CD4-positive, alpha-beta T cell treated with Interleukin-21 for 1 hour (primary cell): Measurements from ENCODE around the gene CRIP1.

ENCODE experiments used
- DNase-seq: peaks from one replicate; pipeline ENCODE4 v3.0.0-alpha.2; 2020

CRIP1 gene

GRCh38 chr14:105452963-105453362, 33.7 kb upstream of the CRIP1 start:
- DNase-seq, result no peak

- DNase-seq, result no peak
Observed at GRCh38 chr14:105453847-105454246, 32.8 kb upstream of the CRIP1 start.

GRCh38 chr14:105455086-105455640, 31.5 kb upstream of the CRIP1 start:
- DNase-seq, result no peak

GRCh38 chr14:105455766-105456660, 30.7 kb upstream of the CRIP1 start:
- DNase-seq, result no peak

- DNase-seq, result no peak
Observed at GRCh38 chr14:105456736-105457617, 29.7 kb upstream of the CRIP1 start.

GRCh38 chr14:105458010-105458409, 28.7 kb upstream of the CRIP1 start:
- DNase-seq, result no peak

GRCh38 chr14:105458571-105458970, 28.1 kb upstream of the CRIP1 start:
- DNase-seq, result no peak

GRCh38 chr14:105460116-105460515, 26.6 kb upstream of the CRIP1 start:
- DNase-seq, result no peak

GRCh38 chr14:105460616-105461015, 26.1 kb upstream of the CRIP1 start:
- no peak for DNase-seq

GRCh38 chr14:105461903-105462302, 24.8 kb upstream of the CRIP1 start:
- DNase-seq, result no peak

GRCh38 chr14:105464501-105464900, 22.2 kb upstream of the CRIP1 start:
- DNase-seq, result no peak

GRCh38 chr14:105465209-105466031, 21.3 kb upstream of the CRIP1 start:
- no peak for DNase-seq

- DNase-seq, result no peak
Observed at GRCh38 chr14:105466531-105467248, 20.0 kb upstream of the CRIP1 start.

GRCh38 chr14:105467249-105467941, 19.3 kb upstream of the CRIP1 start:
- no peak for DNase-seq

GRCh38 chr14:105467942-105468471, 18.7 kb upstream of the CRIP1 start:
- DNase-seq, result no peak

- DNase-seq, result no peak
Observed at GRCh38 chr14:105468621-105469241, 18.0 kb upstream of the CRIP1 start.

- DNase-seq, result no peak
Observed at GRCh38 chr14:105469456-105470349, 17.0 kb upstream of the CRIP1 start.

GRCh38 chr14:105470350-105471296, 16.1 kb upstream of the CRIP1 start:
- DNase-seq, result no peak
